K562 (cell line): ENCODE measurements around the gene GTPBP1. TPM values are rescaled to one million over a fixed set of nuclear protein-coding genes. Genes with fewer than 3 reads are reported as not detected.

Source experiments
- BCOR ChIP-seq: fragments of 450-650 bp; IDR thresholded peaks from 2 replicates; pipeline ENCODE4 v1.6.1; 2016
- E2F5 ChIP-seq: sonication (generic); formaldehyde crosslinking; IDR thresholded peaks from 2 replicates; pipeline ENCODE4 v1.8.0; 2022; ENCODE audit warnings: mild to moderate bottlenecking, missing genetic modification reagents
- E2F6 ChIP-seq, 2 experiments: IDR thresholded peaks; 2 replicates each; pipeline ENCODE4 v1.6.1; 2011; ENCODE audit warnings: borderline replicate concordance in 1 of 2, control low read depth in 1 of 2, low read depth in 1 of 2, low read length in 1 of 2, mild to moderate bottlenecking in 1 of 2, mixed read lengths in 1 of 2, moderate library complexity in 1 of 2; ENCODE audit not compliant: insufficient read depth in 1 of 2, insufficient read length in 1 of 2, poor library complexity in 1 of 2, severe bottlenecking in 1 of 2; ENCODE audit errors: extremely low read depth in 1 of 2
- ETS2 ChIP-seq: IDR thresholded peaks from 2 replicates; pipeline ENCODE4 v1.6.1; 2016; ENCODE audit warnings: borderline replicate concordance, missing genetic modification characterization, mild to moderate bottlenecking, moderate library complexity, missing compliant biosample characterization; ENCODE audit not compliant: poor library complexity, severe bottlenecking
- ETV1 ChIP-seq: fragments of 450-650 bp; conservative IDR thresholded peaks from 2 replicates; pipeline ENCODE4 v1.6.1; 2016; ENCODE audit warnings: missing genetic modification characterization, control low read depth, low read depth, missing compliant biosample characterization
- GABPB2 ChIP-seq: fragments of 250-450 bp; sonication (Bioruptor Pico); conservative IDR thresholded peaks from 2 replicates; pipeline ENCODE4 v1.5.1; 2021; ENCODE audit warnings: mild to moderate bottlenecking
- HNRNPL ChIP-seq: fragments of 200-400 bp; formaldehyde crosslinking; IDR thresholded peaks from 2 replicates; pipeline ENCODE4 v1.6.1; 2017; ENCODE audit warnings: low read depth, mild to moderate bottlenecking, low read length
- NR2F6 ChIP-seq: fragments of 450-650 bp; formaldehyde crosslinking; IDR thresholded peaks from 2 replicates; pipeline ENCODE4 v1.4.0; 2020; ENCODE audit warnings: mild to moderate bottlenecking
- PHF8 ChIP-seq: fragments of 200-600 bp; sonication (generic); IDR thresholded peaks from 2 replicates; pipeline ENCODE4 v1.6.1; 2012; ENCODE audit warnings: mixed run types, mild to moderate bottlenecking, inconsistent platforms, low read length, moderate library complexity, borderline replicate concordance
- SMARCB1 ChIP-seq: IDR thresholded peaks from 2 replicates; pipeline ENCODE4 v1.6.1; 2011; ENCODE audit warnings: improper control_type of control experiment, low read depth; ENCODE audit not compliant: insufficient read length
- TAL1 ChIP-seq: fragments of 450-650 bp; IDR thresholded peaks from 2 replicates; pipeline ENCODE4 v1.6.1; 2016; ENCODE audit warnings: mild to moderate bottlenecking
- TBP ChIP-seq: optimal IDR thresholded peaks from 2 replicates; pipeline ENCODE3; 2011; ENCODE audit warnings: low read depth, low read length, improper control_type of control experiment
- TFAM ChIP-seq: fragments of 250-450 bp; sonication (Bioruptor Pico); conservative IDR thresholded peaks from 2 replicates; pipeline ENCODE4 v1.5.0; 2021; ENCODE audit warnings: mild to moderate bottlenecking, moderate library complexity
- TSC22D4 ChIP-seq: fragments of 450-650 bp; IDR thresholded peaks from 2 replicates; pipeline ENCODE4 v1.6.1; 2016; ENCODE audit warnings: missing genetic modification characterization, missing biosample characterization, control low read depth
- XRCC4 ChIP-seq: IDR thresholded peaks from one replicate; pipeline ENCODE4 v1.6.1; 2011; ENCODE audit not compliant: insufficient read depth, insufficient read length; ENCODE audit errors: extremely low read depth
- ZNF253 ChIP-seq: fragments of 250-450 bp; sonication (Bioruptor Pico); conservative IDR thresholded peaks from 2 replicates; pipeline ENCODE4 v1.6.1; 2021; ENCODE audit warnings: mild to moderate bottlenecking
- polyA plus RNA-seq, 8 experiments: library from polyadenylated mRNA; depleted of rRNA in 4 of 8; stranded (reverse) in 5 of 8; unstranded in 3 of 8; fragments of >200 nt; fragmentation: Nextera tagmentation in 2 of 8; fragmentation: Illumina TruSeq in 1 of 8; extraction: Ambion mirVana in 2 of 8; extraction: Trizol in 1 of 8; gene quantifications; 2 replicates each; pipeline versions ENCODE4 v1.2.1 to v1.2.3, GENCODE V29; 2011 to 2014; ENCODE audit warnings: inconsistent platforms in 1 of 8, missing spikeins in 1 of 8
- total RNA-seq, 7 experiments: library from RNA; depleted of rRNA in 6 of 7; stranded (reverse); fragments of >200 nt in 6 of 7; fragmentation: Illumina TruSeq in 2 of 7; extraction: Trizol in 2 of 7; gene quantifications; 2 replicates each; pipeline versions ENCODE4 v1.2.1 to v1.2.3, GENCODE V29; 2011 to 2021; ENCODE audit warnings: low replicate concordance in 1 of 7

The GTPBP1 gene
- total and polyA plus RNA-seq, 9 of the 15 experiments (the other 6 are each of a cell fraction or from before 2014, with no cell fraction given), result 0.83 to 53.2 (median 23.3) TPM

DNA sequence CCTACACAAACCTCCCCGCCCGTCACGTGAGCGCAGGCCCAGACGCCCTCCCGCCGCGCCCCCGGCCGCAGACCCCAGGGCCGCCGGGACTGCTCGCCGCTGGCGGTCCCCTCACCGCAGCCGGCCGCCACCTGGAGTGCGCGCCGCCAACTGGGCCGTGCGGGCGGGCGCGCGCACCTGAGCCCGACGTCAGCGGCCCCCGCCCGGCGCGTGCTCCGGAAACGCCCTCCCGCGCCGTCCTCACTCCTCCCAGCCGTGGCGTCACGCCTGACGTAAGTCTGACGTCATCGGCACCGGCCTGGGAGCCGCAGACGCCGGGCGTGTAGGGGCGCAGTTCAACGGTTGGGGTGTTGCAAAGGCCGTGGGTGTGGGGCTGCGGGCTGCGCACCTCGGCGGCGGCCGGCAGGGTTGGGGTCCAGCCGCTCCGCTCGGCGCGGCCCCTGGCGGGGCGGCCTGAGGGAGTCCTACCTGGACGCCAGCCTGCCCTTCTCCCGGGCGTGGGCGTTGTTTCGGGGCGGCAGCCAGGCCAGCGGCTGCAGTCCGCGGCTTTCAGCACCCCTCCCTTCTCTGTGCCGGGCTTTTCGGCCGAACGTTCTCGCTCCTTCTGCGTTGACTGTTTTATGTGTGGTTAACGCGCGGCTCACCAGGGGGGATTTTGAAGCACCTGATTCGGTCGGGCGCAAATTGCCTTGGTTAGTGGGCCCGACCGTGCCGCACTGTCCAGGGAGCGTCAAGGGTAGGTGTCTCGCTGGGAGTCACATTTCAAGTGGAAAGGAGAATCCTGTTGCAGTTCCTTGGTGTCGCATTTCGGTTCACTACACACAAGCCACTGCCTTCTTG is 4.7 kb upstream of the GTPBP1 start, which contains the start of gene JOSD1 (continued):
- no peak for TF ChIP-seq ETS2 (tag)
- no peak for TF ChIP-seq XRCC4
- TF ChIP-seq E2F5, result no peak
- no peak for TF ChIP-seq BCOR
- TF ChIP-seq ZNF253, result no peak
- TF ChIP-seq TAL1, result no peak
- no peak for TF ChIP-seq HNRNPL
- TF ChIP-seq TBP, result peak; percentile 61
- no peak for TF ChIP-seq NR2F6 (CRISPR knock-in tag)
- no peak for TF ChIP-seq TFAM (CRISPR knock-in tag)
- TF ChIP-seq ETV1 (tag), result peak; percentile 35; the same call in 1 of the 2 replicates
- TF ChIP-seq E2F6 (IDR thresholded peaks at IDR 0.05; ENCODE audit: borderline replicate concordance in 1 of 2, extremely low read depth in 1 of 2, insufficient read depth in 1 of 2, insufficient read length in 1 of 2, low read depth in 1 of 2, low read length in 1 of 2, poor library complexity in 1 of 2, severe bottlenecking in 1 of 2), result peak; percentile 31 to 47
- no peak for TF ChIP-seq SMARCB1
- TF ChIP-seq GABPB2 (CRISPR knock-in tag), result no peak
- peak; percentile 75; the same call in 1 of the 2 replicates for TF ChIP-seq PHF8
- TF ChIP-seq TSC22D4, result no peak
